H1 (cell line): ENCODE measurements around the gene IFRD1. TPM values are rescaled to one million over a fixed set of nuclear protein-coding genes. Genes with fewer than 3 reads are reported as not detected.

Source experiments
- CTCF ChIA-PET: fragments of 300-600 bp; sonication (Branson Sonifier 250); formaldehyde crosslinking; loops from one replicate; lab custom pipeline; 2021; ENCODE audit not compliant: partially characterized antibody; lab: Charles Lee
- POLR2A ChIA-PET: fragments of 300-600 bp; sonication (Branson Sonifier 250); formaldehyde crosslinking; loops from one replicate; lab custom pipeline; 2021; ENCODE audit warnings: inconsistent platforms; ENCODE audit not compliant: partially characterized antibody; lab: Charles Lee
- DNase-seq, 2 experiments: peaks; one replicate each; pipeline versions ENCODE4 v3.0.0 to v3.0.0-alpha.2; 2010 to 2022; ENCODE audit warnings: low spot score in 2 of 2, low read depth in 1 of 2, mixed read lengths in 1 of 2
- FAIRE-seq: peaks from 2 replicates; lab custom pipeline; 2011; peaks lifted over from hg19 to GRCh38; lab: Jason Lieb, UNC
- H2AFZ ChIP-seq: 2 replicates; pipeline ENCODE4 v1.8.1; 2012; ENCODE audit warnings: low read length, inconsistent platforms
- H2AK5ac ChIP-seq: 2 replicates; pipeline ENCODE4 v1.6.1; 2013; ENCODE audit warnings: low read depth, low read length
- H2BK120ac ChIP-seq: replicated peaks from 2 replicates; pipeline ENCODE3; 2013; ENCODE audit warnings: low read depth, low read length, inconsistent platforms
- H2BK12ac ChIP-seq: 2 replicates; pipeline ENCODE4 v1.6.1; 2013; ENCODE audit warnings: low read depth, low read length
- H2BK15ac ChIP-seq: 2 replicates; pipeline ENCODE4 v1.6.1; 2013; ENCODE audit warnings: low read length
- H2BK20ac ChIP-seq: 2 replicates; pipeline ENCODE4 v1.6.1; 2013; ENCODE audit warnings: low read length
- H2BK5ac ChIP-seq: 2 replicates; pipeline ENCODE4 v1.6.1; 2013; ENCODE audit warnings: low read depth, low read length
- H3K14ac ChIP-seq: 2 replicates; pipeline ENCODE4 v1.6.1; 2013; ENCODE audit warnings: inconsistent platforms; ENCODE audit not compliant: insufficient read length
- H3K18ac ChIP-seq: 2 replicates; pipeline ENCODE4 v1.6.1; 2013; ENCODE audit warnings: low read length; ENCODE audit errors: extremely low read depth
- H3K23ac ChIP-seq: 2 replicates; pipeline ENCODE4 v1.6.1; 2013; ENCODE audit warnings: inconsistent platforms; ENCODE audit not compliant: insufficient read length
- H3K23me2 ChIP-seq: 2 replicates; pipeline ENCODE4 v1.6.1; 2013; ENCODE audit warnings: low read depth, low read length
- H3K27ac ChIP-seq: 2 replicates; pipeline ENCODE4 v1.6.1; 2011; ENCODE audit warnings: low read depth, low read length, inconsistent platforms
- H3K27me3 ChIP-seq, 4 experiments: replicated peaks in 1 of 4; 1 replicate in 1 of 4; 2 replicates in 3 of 4; pipeline versions ENCODE4 v1.6.1 to v1.8.1; 2011 to 2013; ENCODE audit warnings: low read length in 3 of 4, mild to moderate bottlenecking in 3 of 4, inconsistent platforms in 2 of 4, mixed read lengths in 2 of 4, moderate library complexity in 1 of 4; ENCODE audit not compliant: control insufficient read depth in 3 of 4, insufficient read depth in 3 of 4; ENCODE audit errors: extremely low read depth in 1 of 4
- H3K36me3 ChIP-seq, 4 experiments: 2 replicates each; pipeline versions ENCODE4 v1.6.1 to v1.8.1; 2011 to 2013; ENCODE audit warnings: mild to moderate bottlenecking in 4 of 4, low read length in 3 of 4, moderate library complexity in 2 of 4, control low read depth in 1 of 4, inconsistent platforms in 1 of 4; ENCODE audit not compliant: insufficient read depth in 4 of 4, control insufficient read depth in 2 of 4
- H3K4ac ChIP-seq: replicated peaks from 2 replicates; pipeline ENCODE3; 2013; ENCODE audit warnings: low read length, low read depth, mixed read lengths, inconsistent platforms; ENCODE audit not compliant: insufficient read length
- H3K4me1 ChIP-seq, 4 experiments: replicated peaks in 1 of 4; 1 replicate in 1 of 4; 2 replicates in 3 of 4; pipeline versions ENCODE4 v1.6.1 to v1.8.1; 2011 to 2013; ENCODE audit warnings: low read length in 3 of 4, inconsistent platforms in 2 of 4, mixed read lengths in 1 of 4; ENCODE audit not compliant: insufficient read depth in 4 of 4, control insufficient read depth in 3 of 4
- H3K4me2 ChIP-seq, 2 experiments: 2 replicates each; pipeline versions ENCODE4 v1.6.1 to v1.8.1; 2011 to 2013; ENCODE audit warnings: low read depth in 2 of 2, low read length in 2 of 2, control low read depth in 1 of 2, inconsistent platforms in 1 of 2, mild to moderate bottlenecking in 1 of 2; ENCODE audit not compliant: insufficient read depth in 1 of 2
- H3K4me3 ChIP-seq, 4 experiments: fragments of 200-600, 300-600 bp in 1 of 4; sonication (generic), shearing (Covaris generic), sonication (Bioruptor Twin) in 1 of 4; 2 replicates each; pipeline versions ENCODE4 v1.5.1 to v1.8.1; 2011 to 2016; ENCODE audit warnings: low read length in 4 of 4, low read depth in 3 of 4, control low read depth in 2 of 4, inconsistent platforms in 2 of 4, mild to moderate bottlenecking in 2 of 4, mixed read lengths in 1 of 4, moderate library complexity in 1 of 4; ENCODE audit not compliant: insufficient read depth in 2 of 4; ENCODE audit errors: extremely low read depth in 1 of 4
- H3K56ac ChIP-seq: replicated peaks from 2 replicates; pipeline ENCODE3; 2013; ENCODE audit warnings: low read depth, mild to moderate bottlenecking, mixed read lengths, low read length, inconsistent platforms; ENCODE audit not compliant: insufficient read length
- H3K79me1 ChIP-seq: 2 replicates; pipeline ENCODE4 v1.6.1; 2013; ENCODE audit warnings: low read depth, low read length, control low read depth
- H3K79me2 ChIP-seq, 2 experiments: 2 replicates each; pipeline versions ENCODE4 v1.6.1 to v1.8.1; 2012 to 2013; ENCODE audit warnings: low read length in 2 of 2, mild to moderate bottlenecking in 2 of 2, inconsistent platforms in 1 of 2; ENCODE audit not compliant: insufficient read depth in 2 of 2, control insufficient read depth in 1 of 2
- H3K9ac ChIP-seq, 4 experiments: replicated peaks in 1 of 4; 1 replicate in 1 of 4; 2 replicates in 3 of 4; pipeline versions ENCODE4 v1.6.1 to v1.8.1; 2011 to 2013; ENCODE audit warnings: low read depth in 3 of 4, low read length in 3 of 4, control low read depth in 2 of 4, mild to moderate bottlenecking in 2 of 4, moderate library complexity in 2 of 4, inconsistent platforms in 1 of 4; ENCODE audit errors: extremely low read depth in 1 of 4
- H3K9me3 ChIP-seq, 2 experiments: 2 replicates each; pipeline versions ENCODE4 v1.6.1 to v1.8.1; 2012 to 2013; ENCODE audit warnings: mild to moderate bottlenecking in 2 of 2, moderate library complexity in 2 of 2, control low read depth in 1 of 2, inconsistent platforms in 1 of 2, low read depth in 1 of 2, low read length in 1 of 2, mixed read lengths in 1 of 2; ENCODE audit not compliant: insufficient read depth in 2 of 2
- H4K20me1 ChIP-seq, 2 experiments: replicated peaks in 1 of 2; 2 replicates each; pipeline versions ENCODE3 to v1.8.1; 2011 to 2013; ENCODE audit warnings: inconsistent platforms in 2 of 2, low read length in 2 of 2, mild to moderate bottlenecking in 1 of 2; ENCODE audit not compliant: insufficient read depth in 2 of 2, control insufficient read depth in 1 of 2
- H4K5ac ChIP-seq: 2 replicates; pipeline ENCODE4 v1.6.1; 2013; ENCODE audit warnings: low read length, low read depth, mixed read lengths, inconsistent platforms; ENCODE audit not compliant: insufficient read length
- H4K8ac ChIP-seq: 2 replicates; pipeline ENCODE4 v1.8.0; 2013; ENCODE audit warnings: mild to moderate bottlenecking, moderate library complexity, low read length, inconsistent platforms; ENCODE audit not compliant: insufficient read depth; ENCODE audit errors: extremely low read depth
- H4K91ac ChIP-seq: replicated peaks from 2 replicates; pipeline ENCODE3; 2013; ENCODE audit warnings: low read length, mixed read lengths, inconsistent platforms; ENCODE audit not compliant: insufficient read length
- TCF12 ChIP-seq: IDR thresholded peaks from 2 replicates; pipeline ENCODE4 v1.6.1; 2011; ENCODE audit warnings: low read depth, mild to moderate bottlenecking, low read length
- WGBS, 2 experiments: shearing (Covaris generic) in 1 of 2; methylation state at CpG; one replicate each; pipeline versions ENCODE4 v1.1.6 to v1.1.7; 2013 to 2015; ENCODE audit warnings: low lambda C conversion rate in 2 of 2, mixed read lengths in 2 of 2, inconsistent platforms in 1 of 2, low coverage in 1 of 2, missing lambda C conversion rate in 1 of 2; ENCODE audit not compliant: insufficient replicate concordance in 2 of 2, insufficient coverage in 1 of 2, insufficient read length in 1 of 2; ENCODE audit errors: extremely low coverage in 1 of 2, missing lambda C conversion rate in 1 of 2; 5-methylcytosine and 5-hydroxymethylcytosine counted together
- polyA plus RNA-seq, 7 experiments: library from polyadenylated mRNA; depleted of rRNA in 3 of 7; stranded (reverse) in 5 of 7; unstranded in 2 of 7; fragments of >200 nt in 5 of 7; fragments of 200-250 nt in 2 of 7; gene quantifications; 1 replicate in 5 of 7; 2 replicates in 1 of 7; 4 replicates in 1 of 7; pipeline versions ENCODE4 v1.2.1 to v1.2.3, GENCODE V29; 2011 to 2013; ENCODE audit warnings: missing spikeins in 2 of 7, mixed read lengths in 2 of 7
- total RNA-seq: library from RNA; stranded (reverse); fragmentation: NEBNext Ultra II Directional; extraction: Animal tissue kit (Norgen Biotek cat#: 25700); gene quantifications from 2 replicates; pipeline ENCODE4 v1.2.1, GENCODE V29; 2021

IFRD1 gene
- total and polyA plus RNA-seq, 2 of the 8 experiments (the other 6 are each of a cell fraction or from before 2014, with no cell fraction given), result 23.0 to 50.4 TPM

- Histone ChIP-seq H2BK5ac (no peak overlapping the region), H3K18ac (no peak overlapping the region), H3K23ac (no peak overlapping the region), H3K56ac (no peak overlapping the region), H2BK120ac (no peak overlapping the region), H3K27ac (no peak overlapping the region), H4K91ac (no peak overlapping the region), H3K79me1 (no peaks in the 10 kb centered on the region), H3K4me2 (no peak overlapping the region), H2BK20ac (no peak overlapping the region), H2AK5ac (no peak overlapping the region), H3K9me3 (no peaks in the 10 kb centered on the region), H3K23me2 (no peaks in the 10 kb centered on the region), H3K14ac (no peak overlapping the region), H3K4ac (no peak overlapping the region), H3K9ac (no peak overlapping the region), H2AFZ (no peak overlapping the region), H2BK15ac (no peak overlapping the region), H3K4me3 (no peak overlapping the region), H2BK12ac (no peak overlapping the region), H4K5ac (no peak overlapping the region), H3K4me1 (no peaks in the 10 kb centered on the region), H3K27me3 (no peaks in the 10 kb centered on the region), H3K36me3 (no peaks in the 10 kb centered on the region), H4K8ac (no peak overlapping the region), H3K79me2 (no peaks in the 10 kb centered on the region), H4K20me1 (peaks cover 0 to 1% of the 10 kb centered on the region in 2 experiments)
- WGBS, 2 experiments, result 97% methylated on average over 2 of the region's 2 CpGs; no CpG with 5 or more reads in 1 of the 2 experiments
- POLR2A ChIA-PET, result interaction anchor here (1.0 kb wide), 1 partner anchor 52 kb away, joined by 3 read pairs; the partner anchor contains the start of gene IFRD1
- FAIRE-seq, result no peak
- no peak for TF ChIP-seq TCF12
- CTCF ChIA-PET, result interaction anchor here (1.2 kb wide), 1 partner anchor 12 kb away, joined by 5 read pairs; no protein-coding TSS in a partner anchor
- DNase-seq, result no peak
Observed at GRCh38 chr7:112502700-112503099, 52.4 kb downstream of the IFRD1 start.
